ENCODE results near the gene LRIT3. TPM values are rescaled to one million over a fixed set of nuclear protein-coding genes. Genes with fewer than 3 reads are reported as not detected.

LRIT3 gene
- total RNA-seq, 1 experiment from 2014 or later, result 0.26 TPM

- H3K27me3 ChIP-seq (replicated peaks; ENCODE audit: insufficient read depth, low read depth, low read length, poor library complexity), result no peaks in the 10 kb centered on the region
- ChIA-PET CTCF (no interaction called here), POLR2A (ENCODE audit: low non-redundant PET) (no interaction called here)
- peaks cover 15% of the 10 kb centered on the region for H3K4me1 ChIP-seq (ENCODE audit: insufficient read depth, low read length, poor library complexity, severe bottlenecking)
- TF ChIP-seq EZH2 (IDR thresholded peaks at IDR 0.05; ENCODE audit: borderline replicate concordance, low read depth, low read length, poor library complexity, severe bottlenecking), result no peak
- no peak for TF ChIP-seq CTCF (conservative IDR thresholded peaks at IDR 0.05; ENCODE audit: low read depth, low read length)
- peak overlapping the region; percentile 88 for H3K27ac ChIP-seq (ENCODE audit: low read depth, low read length, poor library complexity, severe bottlenecking)
- H3K36me3 ChIP-seq (ENCODE audit: insufficient read depth, low read length, poor library complexity, severe bottlenecking), result peaks cover 41% of the 10 kb centered on the region
- H3K9me3 ChIP-seq (ENCODE audit: low read depth, low read length, poor library complexity, severe bottlenecking), result no peaks in the 10 kb centered on the region
- H3K4me3 ChIP-seq (ENCODE audit: low read depth, low read length, poor library complexity, severe bottlenecking), result peak overlapping the region; percentile 65
- DNase-seq (ENCODE audit: low spot score), result no peak
- BruUV-seq (replicated peaks), result no TSS peak
- intact Hi-C loops (cut with micrococcal nuclease; ENCODE audit: unreplicated experiment), result loop anchor here (5.0 kb wide), 2 partner anchors 114 to 161 kb away; partner anchors contain the start of gene CASP6
Measured at GRCh38 chr4:109816082-109816442, 31.8 kb upstream of the LRIT3 start.

- TF ChIP-seq EZH2 (IDR thresholded peaks at IDR 0.05; ENCODE audit: borderline replicate concordance, low read depth, low read length, poor library complexity, severe bottlenecking) (no peak), CTCF (conservative IDR thresholded peaks at IDR 0.05; ENCODE audit: low read depth, low read length) (no peak)
- no peaks in the 10 kb centered on the region for H3K27me3 ChIP-seq (replicated peaks; ENCODE audit: insufficient read depth, low read depth, low read length, poor library complexity)
- peak overlapping the region; percentile 88 for H3K27ac ChIP-seq (ENCODE audit: low read depth, low read length, poor library complexity, severe bottlenecking)
- H3K9me3 ChIP-seq (ENCODE audit: low read depth, low read length, poor library complexity, severe bottlenecking), result no peaks in the 10 kb centered on the region
- peak overlapping the region; percentile 65 for H3K4me3 ChIP-seq (ENCODE audit: low read depth, low read length, poor library complexity, severe bottlenecking)
- H3K36me3 ChIP-seq (ENCODE audit: insufficient read depth, low read length, poor library complexity, severe bottlenecking), result peaks cover 48% of the 10 kb centered on the region
- CTCF ChIA-PET, result no interaction called here
- BruUV-seq (replicated peaks), result no TSS peak
- intact Hi-C loops (cut with micrococcal nuclease; ENCODE audit: unreplicated experiment), result loop anchor here (5.0 kb wide), 2 partner anchors 115 to 160 kb away; partner anchors contain the start of gene CASP6
- H3K4me1 ChIP-seq (ENCODE audit: insufficient read depth, low read length, poor library complexity, severe bottlenecking), result peaks cover 15% of the 10 kb centered on the region
- DNase-seq (ENCODE audit: low spot score), result no peak
- POLR2A ChIA-PET (ENCODE audit: low non-redundant PET), result no interaction called here
Measured at GRCh38 chr4:109816894-109817293, 31.0 kb upstream of the LRIT3 start.

GRCh38 chr4:109818268-109818667 lies 29.6 kb upstream of the LRIT3 start:
- no peak for DNase-seq (ENCODE audit: low spot score)
- BruUV-seq (replicated peaks), result no TSS peak
- CTCF ChIA-PET, result no interaction called here
- H3K36me3 ChIP-seq (ENCODE audit: insufficient read depth, low read length, poor library complexity, severe bottlenecking), result peaks cover 61% of the 10 kb centered on the region
- peaks cover 15% of the 10 kb centered on the region for H3K4me1 ChIP-seq (ENCODE audit: insufficient read depth, low read length, poor library complexity, severe bottlenecking)
- intact Hi-C loops (cut with micrococcal nuclease; ENCODE audit: unreplicated experiment), result loop anchor here (5.0 kb wide), 2 partner anchors 116 to 159 kb away; partner anchors contain the start of gene CASP6
- no peaks in the 10 kb centered on the region for H3K9me3 ChIP-seq (ENCODE audit: low read depth, low read length, poor library complexity, severe bottlenecking)
- H3K4me3 ChIP-seq (ENCODE audit: low read depth, low read length, poor library complexity, severe bottlenecking), result no peak overlapping the region
- H3K27me3 ChIP-seq (replicated peaks; ENCODE audit: insufficient read depth, low read depth, low read length, poor library complexity), result no peaks in the 10 kb centered on the region
- POLR2A ChIA-PET (ENCODE audit: low non-redundant PET), result no interaction called here
- no peak overlapping the region for H3K27ac ChIP-seq (ENCODE audit: low read depth, low read length, poor library complexity, severe bottlenecking)
- no peak for TF ChIP-seq EZH2 (IDR thresholded peaks at IDR 0.05; ENCODE audit: borderline replicate concordance, low read depth, low read length, poor library complexity, severe bottlenecking)
- TF ChIP-seq CTCF (conservative IDR thresholded peaks at IDR 0.05; ENCODE audit: low read depth, low read length), result no peak
